ENCODE measurements around the gene TRMT44.

TRMT44 gene

DNA sequence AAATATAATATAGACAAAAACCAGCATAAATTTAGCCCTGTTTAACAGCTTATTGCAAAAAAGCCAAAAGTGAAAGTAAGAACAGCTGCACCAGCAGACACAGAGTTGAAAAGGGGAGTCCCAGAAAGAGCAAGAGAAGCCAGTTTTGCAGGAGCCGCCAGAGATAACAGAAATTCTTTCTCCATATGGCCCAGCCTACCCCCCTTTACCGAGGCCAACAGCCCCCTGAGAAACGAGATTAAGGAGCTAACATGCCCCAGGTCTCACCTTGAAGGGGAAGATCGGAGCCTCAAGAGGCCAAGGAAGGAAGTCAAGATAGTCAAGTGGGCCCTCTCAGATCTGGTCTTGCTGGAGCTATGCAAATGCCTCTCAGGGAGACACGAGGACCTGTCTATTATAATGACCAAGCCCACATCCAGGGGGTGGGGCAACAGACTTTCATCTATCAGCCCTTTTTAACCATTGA lies 4.9 kb upstream of the TRMT44 start:
- peaks cover 8% of the 10 kb centered on the region for H3K36me3 ChIP-seq (replicated peaks; ENCODE audit: low read depth, low read length)
- H3K9ac ChIP-seq (ENCODE audit: low read length): peak overlapping the region; percentile 79
- H2AFZ ChIP-seq (ENCODE audit: low read depth, low read length): no peak overlapping the region
- H4K20me1 ChIP-seq (ENCODE audit: insufficient read depth, low read length): no peaks in the 10 kb centered on the region
- H3K27me3 ChIP-seq (ENCODE audit: low read depth, low read length): no peaks in the 10 kb centered on the region
- peak overlapping the region; percentile 95 for H3K27ac ChIP-seq (ENCODE audit: low read length)
- no peaks in the 10 kb centered on the region for H3K9me3 ChIP-seq (ENCODE audit: insufficient read depth, low read length)
- peaks cover 33% of the 10 kb centered on the region for H3K4me1 ChIP-seq (ENCODE audit: low read length)
- peaks cover 64% of the 10 kb centered on the region for H3K79me2 ChIP-seq (ENCODE audit: low read length)
- peak overlapping the region; percentile 90 for H3K4me2 ChIP-seq (ENCODE audit: low read length)
- TF ChIP-seq, protein P1, sequence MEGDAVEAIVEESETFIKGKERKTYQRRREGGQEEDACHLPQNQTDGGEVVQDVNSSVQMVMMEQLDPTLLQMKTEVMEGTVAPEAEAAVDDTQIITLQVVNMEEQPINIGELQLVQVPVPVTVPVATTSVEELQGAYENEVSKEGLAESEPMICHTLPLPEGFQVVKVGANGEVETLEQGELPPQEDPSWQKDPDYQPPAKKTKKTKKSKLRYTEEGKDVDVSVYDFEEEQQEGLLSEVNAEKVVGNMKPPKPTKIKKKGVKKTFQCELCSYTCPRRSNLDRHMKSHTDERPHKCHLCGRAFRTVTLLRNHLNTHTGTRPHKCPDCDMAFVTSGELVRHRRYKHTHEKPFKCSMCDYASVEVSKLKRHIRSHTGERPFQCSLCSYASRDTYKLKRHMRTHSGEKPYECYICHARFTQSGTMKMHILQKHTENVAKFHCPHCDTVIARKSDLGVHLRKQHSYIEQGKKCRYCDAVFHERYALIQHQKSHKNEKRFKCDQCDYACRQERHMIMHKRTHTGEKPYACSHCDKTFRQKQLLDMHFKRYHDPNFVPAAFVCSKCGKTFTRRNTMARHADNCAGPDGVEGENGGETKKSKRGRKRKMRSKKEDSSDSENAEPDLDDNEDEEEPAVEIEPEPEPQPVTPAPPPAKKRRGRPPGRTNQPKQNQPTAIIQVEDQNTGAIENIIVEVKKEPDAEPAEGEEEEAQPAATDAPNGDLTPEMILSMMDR (IDR thresholded peaks at IDR 0.05; ENCODE audit: low read depth, low read length): no peak
- no peak for TF ChIP-seq EZH2phosphoT487 (IDR thresholded peaks at IDR 0.05; ENCODE audit: low read depth)
- H3K4me3 ChIP-seq (ENCODE audit: low read length): peak overlapping the region; percentile 80

DNA sequence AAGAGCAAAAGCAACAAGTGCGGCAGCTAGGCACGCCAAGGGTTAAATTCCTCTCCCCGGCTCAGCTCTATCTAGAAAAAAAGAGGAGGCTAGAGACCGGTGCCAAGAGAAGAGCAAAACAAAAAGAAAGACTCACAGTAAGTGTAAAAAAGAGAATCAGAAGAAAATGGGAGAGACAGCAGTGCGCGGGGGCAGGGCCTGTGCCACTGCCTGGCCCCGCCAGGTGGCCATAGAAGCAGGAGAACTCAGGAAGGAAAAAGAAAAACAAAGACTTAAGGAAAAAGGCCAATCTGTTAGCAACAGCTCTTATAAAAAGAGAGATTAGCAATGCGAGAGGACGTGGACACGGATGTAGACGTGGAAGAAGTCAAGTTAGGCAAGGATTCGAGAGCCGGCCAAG lies 3.3 kb upstream of the TRMT44 start:
- peaks cover 43% of the 10 kb centered on the region for H3K4me1 ChIP-seq (ENCODE audit: low read length)
- no peaks in the 10 kb centered on the region for H3K27me3 ChIP-seq (ENCODE audit: low read depth, low read length)
- H3K4me2 ChIP-seq (ENCODE audit: low read length): no peak overlapping the region; the same call in 1 of the 2 replicates
- H3K79me2 ChIP-seq (ENCODE audit: low read length): peaks cover 80% of the 10 kb centered on the region
- H3K9ac ChIP-seq (ENCODE audit: low read length): no peak overlapping the region
- H4K20me1 ChIP-seq (ENCODE audit: insufficient read depth, low read length): 0 out of 2 replicates have a peak, but pooled peaks cover 3% of the 10 kb centered on the region
- no peak overlapping the region for H3K27ac ChIP-seq (ENCODE audit: low read length)
- peaks cover 8% of the 10 kb centered on the region for H3K36me3 ChIP-seq (replicated peaks; ENCODE audit: low read depth, low read length)
- no peak overlapping the region for H3K4me3 ChIP-seq (ENCODE audit: low read length)
- H3K9me3 ChIP-seq (ENCODE audit: insufficient read depth, low read length): no peaks in the 10 kb centered on the region
- TF ChIP-seq EZH2phosphoT487 (IDR thresholded peaks at IDR 0.05; ENCODE audit: low read depth): no peak
- TF ChIP-seq, protein P1 (IDR thresholded peaks at IDR 0.05; ENCODE audit: low read depth, low read length): no peak
- no peak overlapping the region for H2AFZ ChIP-seq (ENCODE audit: low read depth, low read length)

DNA sequence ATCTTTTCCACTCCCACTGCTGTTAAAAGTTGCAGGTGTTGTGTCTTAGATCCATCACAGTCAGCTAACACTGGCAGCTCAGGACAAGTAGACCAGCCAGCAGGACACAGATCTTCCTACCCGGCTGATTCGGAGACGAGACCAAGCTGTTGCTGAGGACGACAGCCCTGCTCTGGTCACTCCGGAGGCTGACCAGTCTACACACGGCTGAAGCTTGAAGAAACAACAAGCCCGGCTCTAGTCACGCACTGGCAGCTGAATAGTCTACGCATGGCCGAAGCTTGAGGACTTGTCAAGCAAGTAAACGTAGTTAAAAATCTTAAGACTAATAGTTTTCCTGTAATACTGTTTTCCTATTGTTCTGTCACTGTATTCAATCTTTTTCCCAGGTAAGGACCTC lies 1.8 kb upstream of the TRMT44 start:
- Histone ChIP-seq H3K4me1 (ENCODE audit: low read length) (peaks cover 57% of the 10 kb centered on the region), H4K20me1 (ENCODE audit: insufficient read depth, low read length) (0 out of 2 replicates have a peak, but pooled peaks cover 3% of the 10 kb centered on the region), H3K9ac (ENCODE audit: low read length) (no peak overlapping the region), H3K4me3 (ENCODE audit: low read length) (0 out of 2 replicates have a peak overlapping the region, but pooled peaks have one; percentile 84), H3K36me3 (replicated peaks; ENCODE audit: low read depth, low read length) (peaks cover 3% of the 10 kb centered on the region), H3K27ac (ENCODE audit: low read length) (no peak overlapping the region), H3K27me3 (ENCODE audit: low read depth, low read length) (no peaks in the 10 kb centered on the region), H3K79me2 (ENCODE audit: low read length) (peaks cover 88% of the 10 kb centered on the region), H2AFZ (ENCODE audit: low read depth, low read length) (no peak overlapping the region), H3K4me2 (ENCODE audit: low read length) (peak overlapping the region; percentile 97; the same call in 1 of the 2 replicates), H3K9me3 (ENCODE audit: insufficient read depth, low read length) (no peaks in the 10 kb centered on the region)
- TF ChIP-seq EZH2phosphoT487 (IDR thresholded peaks at IDR 0.05; ENCODE audit: low read depth): no peak
- TF ChIP-seq, protein P1 (IDR thresholded peaks at IDR 0.05; ENCODE audit: low read depth, low read length): no peak

DNA sequence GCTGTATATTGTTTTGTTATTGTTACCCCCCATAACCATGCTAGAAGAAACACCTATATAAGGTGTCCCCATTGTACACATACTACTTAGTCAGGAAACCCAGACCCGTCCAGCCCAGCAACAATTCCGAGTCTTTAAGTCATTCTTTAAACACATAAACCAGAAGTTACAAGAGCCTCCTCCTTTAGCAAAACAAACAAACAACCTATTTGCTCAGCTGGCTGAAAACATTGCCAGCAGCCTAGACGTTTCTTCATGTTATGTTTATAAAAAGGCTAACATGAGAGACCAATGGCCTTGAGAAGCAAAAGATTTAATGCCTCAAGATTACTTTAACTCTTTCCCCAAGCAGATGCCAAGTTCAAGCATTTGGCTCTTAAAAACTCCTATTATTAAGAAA lies 1.4 kb upstream of the TRMT44 start:
- H3K4me1 ChIP-seq (ENCODE audit: low read length): peaks cover 60% of the 10 kb centered on the region

More for the DNA sequence above, 1.4 kb upstream of the TRMT44 start:
- no peaks in the 10 kb centered on the region for H3K27me3 ChIP-seq (ENCODE audit: low read depth, low read length)
- no peak for TF ChIP-seq EZH2phosphoT487 (IDR thresholded peaks at IDR 0.05; ENCODE audit: low read depth)
- TF ChIP-seq, protein P1 (IDR thresholded peaks at IDR 0.05; ENCODE audit: low read depth, low read length): no peak
- no peaks in the 10 kb centered on the region for H3K9me3 ChIP-seq (ENCODE audit: insufficient read depth, low read length)
- H3K79me2 ChIP-seq (ENCODE audit: low read length): peaks cover 90% of the 10 kb centered on the region
- 0 out of 2 replicates have a peak, but pooled peaks cover 7% of the 10 kb centered on the region for H4K20me1 ChIP-seq (ENCODE audit: insufficient read depth, low read length)
- peaks cover 3% of the 10 kb centered on the region for H3K36me3 ChIP-seq (replicated peaks; ENCODE audit: low read depth, low read length)
- H2AFZ ChIP-seq (ENCODE audit: low read depth, low read length): no peak overlapping the region
- H3K9ac ChIP-seq (ENCODE audit: low read length): peak overlapping the region; percentile 95
- H3K4me3 ChIP-seq (ENCODE audit: low read length): peak overlapping the region; percentile 84
- H3K4me2 ChIP-seq (ENCODE audit: low read length): peak overlapping the region; percentile 97
- H3K27ac ChIP-seq (ENCODE audit: low read length): 0 out of 2 replicates have a peak overlapping the region, but pooled peaks have one; percentile 85

Data from OCI-LY3 (cell line).